Stimulated activated naive CD8-positive, alpha-beta T cell treated with anti-CD3 and anti-CD28 coated beads, Interleukin-15, Interleukin-2, amounts not matched to agents 100 ng/mL and 50 ng/mL, for 24 hours (primary cell): Measurements from ENCODE around the gene SKAP1.
A peak's percentile ranks its signal among the peaks of the same experiment; 100 is the strongest.
"Not testable (repeated sequence)": the region's sequence is repeated elsewhere in the genome, so short reads cannot be mapped to it uniquely, and the experiment has no call there.

Source experiments
- H3K27ac Mint-ChIP-seq: one replicate; pipeline ENCODE4 v1.8.0; 2021; ENCODE audit warnings: mild to moderate bottlenecking, mixed read lengths
- H3K27me3 Mint-ChIP-seq: one replicate; pipeline ENCODE4 v1.8.0; 2021; ENCODE audit warnings: mixed read lengths
- H3K36me3 Mint-ChIP-seq: one replicate; pipeline ENCODE4 v1.8.0; 2021; ENCODE audit warnings: low read depth, mixed read lengths
- H3K4me1 Mint-ChIP-seq: one replicate; pipeline ENCODE4 v1.8.0; 2021; ENCODE audit warnings: low read depth, mixed read lengths
- H3K4me3 Mint-ChIP-seq: one replicate; pipeline ENCODE4 v1.8.0; 2021; ENCODE audit warnings: mild to moderate bottlenecking, mixed read lengths
- H3K9me3 Mint-ChIP-seq: one replicate; pipeline ENCODE4 v1.8.0; 2021; ENCODE audit warnings: mixed read lengths

Gene SKAP1

DNA sequence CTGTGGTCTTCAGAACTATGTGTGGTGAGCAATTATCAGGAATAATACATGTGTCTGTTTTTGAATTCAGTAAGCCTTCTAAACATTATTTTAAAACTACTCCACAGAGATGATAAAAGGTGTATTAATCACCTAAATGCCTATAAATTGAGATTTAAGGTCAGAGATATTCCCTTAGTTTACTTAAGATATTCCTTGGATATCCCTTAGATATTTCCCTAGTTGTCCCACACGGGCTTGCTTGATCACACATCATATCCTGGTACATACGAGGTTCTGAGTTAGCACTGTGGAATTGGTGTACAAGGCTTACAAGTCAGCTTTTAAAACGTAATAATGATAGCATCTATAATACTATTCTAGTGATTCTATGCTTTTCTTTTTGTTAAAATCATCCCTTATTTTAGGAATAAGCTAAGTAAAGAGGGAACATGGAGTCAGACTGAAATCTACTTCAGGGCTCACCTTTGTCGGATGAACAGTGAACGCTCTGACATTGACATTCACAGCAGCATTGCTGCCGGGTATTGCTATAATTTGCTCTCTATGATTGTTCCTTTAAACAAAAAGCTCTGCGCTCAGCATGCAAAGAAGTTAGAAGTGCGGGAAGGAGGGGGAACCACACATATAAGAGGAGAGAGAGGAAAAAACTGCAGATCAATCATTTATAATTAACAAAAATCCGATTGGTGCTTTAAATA, 136.5 kb downstream of the SKAP1 start:
- Mint-ChIP-seq H3K9me3 (no peaks in the 10 kb centered on the region), H3K4me1 (peaks cover 47% of the 10 kb centered on the region), H3K27ac (peak overlapping the region; percentile 32), H3K27me3 (no peaks in the 10 kb centered on the region), H3K4me3 (no peak overlapping the region), H3K36me3 (peaks cover 4% of the 10 kb centered on the region)

DNA sequence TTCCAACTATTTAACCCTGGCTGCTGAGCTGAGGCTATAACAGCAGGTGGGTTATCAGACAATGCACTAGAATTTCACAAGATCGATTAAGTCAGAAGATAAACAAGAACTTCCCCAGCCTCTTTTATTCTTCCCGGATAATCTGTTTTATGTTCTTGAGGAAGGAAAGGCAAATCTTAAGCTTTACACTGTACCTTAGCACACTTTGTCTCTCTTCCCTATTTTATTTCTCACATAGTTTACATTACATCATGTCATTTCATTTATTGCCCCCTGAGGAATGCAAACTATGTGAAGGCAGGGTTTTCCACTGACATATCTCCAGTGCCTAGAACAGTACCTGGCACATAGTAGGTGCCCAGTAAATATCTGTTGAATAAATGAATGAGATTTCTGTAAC, 139.6 kb downstream of the SKAP1 start:
- H3K36me3 Mint-ChIP-seq = peaks cover 4% of the 10 kb centered on the region
- H3K4me3 Mint-ChIP-seq = no peak overlapping the region
- peaks cover 26% of the 10 kb centered on the region for H3K4me1 Mint-ChIP-seq
- no peaks in the 10 kb centered on the region for H3K27me3 Mint-ChIP-seq
- no peak overlapping the region for H3K27ac Mint-ChIP-seq
- no peaks in the 10 kb centered on the region for H3K9me3 Mint-ChIP-seq

GRCh38 chr17:48286917-48287316, 143.1 kb downstream of the SKAP1 start:
- not testable (repeated sequence) for H3K27ac Mint-ChIP-seq, H3K36me3 Mint-ChIP-seq, H3K4me3 Mint-ChIP-seq, H3K27me3 Mint-ChIP-seq, H3K9me3 Mint-ChIP-seq, H3K4me1 Mint-ChIP-seq

GRCh38 chr17:48285614-48286013, 144.4 kb downstream of the SKAP1 start:
- no peak overlapping the region for H3K4me3 Mint-ChIP-seq
- no peak overlapping the region for H3K27ac Mint-ChIP-seq
- peaks cover 3% of the 10 kb centered on the region for H3K4me1 Mint-ChIP-seq
- H3K9me3 Mint-ChIP-seq = no peaks in the 10 kb centered on the region
- no peaks in the 10 kb centered on the region for H3K36me3 Mint-ChIP-seq
- H3K27me3 Mint-ChIP-seq = no peaks in the 10 kb centered on the region

GRCh38 chr17:48283907-48284306, 146.1 kb downstream of the SKAP1 start:
- no peak overlapping the region for H3K4me3 Mint-ChIP-seq
- H3K9me3 Mint-ChIP-seq = no peaks in the 10 kb centered on the region
- H3K27me3 Mint-ChIP-seq = no peaks in the 10 kb centered on the region
- peaks cover 3% of the 10 kb centered on the region for H3K4me1 Mint-ChIP-seq
- H3K27ac Mint-ChIP-seq = no peak overlapping the region
- H3K36me3 Mint-ChIP-seq = peaks cover 6% of the 10 kb centered on the region

DNA sequence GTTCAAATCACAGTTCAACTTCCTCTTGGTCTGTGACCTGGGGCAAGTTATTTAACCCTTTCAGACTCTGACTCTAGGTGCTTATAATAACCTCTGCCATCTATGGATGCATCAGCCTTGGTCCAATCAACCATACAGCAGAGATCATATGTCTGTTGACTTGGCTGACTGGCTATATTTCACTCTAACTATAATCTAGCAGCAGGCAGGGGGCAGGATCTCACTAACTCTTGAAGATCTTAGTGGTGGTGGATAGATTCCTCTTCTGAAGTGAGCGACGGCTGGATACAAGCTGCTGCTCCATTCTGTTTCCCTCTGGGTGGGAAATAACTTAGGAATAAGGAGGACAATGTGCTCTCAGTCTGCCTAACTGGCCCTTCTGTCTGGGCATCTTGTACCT, 146.6 kb downstream of the SKAP1 start:
- H3K4me1 Mint-ChIP-seq = peaks cover 3% of the 10 kb centered on the region
- H3K9me3 Mint-ChIP-seq = no peaks in the 10 kb centered on the region
- H3K27me3 Mint-ChIP-seq = no peaks in the 10 kb centered on the region
- no peak overlapping the region for H3K27ac Mint-ChIP-seq
- H3K4me3 Mint-ChIP-seq = no peak overlapping the region
- peaks cover 11% of the 10 kb centered on the region for H3K36me3 Mint-ChIP-seq

- no peaks in the 10 kb centered on the region for H3K9me3 Mint-ChIP-seq
- H3K4me1 Mint-ChIP-seq = peaks cover 3% of the 10 kb centered on the region
- no peak overlapping the region for H3K4me3 Mint-ChIP-seq
- H3K27ac Mint-ChIP-seq = no peak overlapping the region
- no peaks in the 10 kb centered on the region for H3K27me3 Mint-ChIP-seq
- peaks cover 19% of the 10 kb centered on the region for H3K36me3 Mint-ChIP-seq
Measured at GRCh38 chr17:48282303-48282702, 147.7 kb downstream of the SKAP1 start.

- H3K27me3 Mint-ChIP-seq = no peaks in the 10 kb centered on the region
- H3K27ac Mint-ChIP-seq = no peak overlapping the region
- H3K9me3 Mint-ChIP-seq = no peaks in the 10 kb centered on the region
- H3K36me3 Mint-ChIP-seq = peaks cover 34% of the 10 kb centered on the region
- no peak overlapping the region for H3K4me3 Mint-ChIP-seq
- H3K4me1 Mint-ChIP-seq = peaks cover 14% of the 10 kb centered on the region
Measured at GRCh38 chr17:48278760-48279491, 151.1 kb downstream of the SKAP1 start.

DNA sequence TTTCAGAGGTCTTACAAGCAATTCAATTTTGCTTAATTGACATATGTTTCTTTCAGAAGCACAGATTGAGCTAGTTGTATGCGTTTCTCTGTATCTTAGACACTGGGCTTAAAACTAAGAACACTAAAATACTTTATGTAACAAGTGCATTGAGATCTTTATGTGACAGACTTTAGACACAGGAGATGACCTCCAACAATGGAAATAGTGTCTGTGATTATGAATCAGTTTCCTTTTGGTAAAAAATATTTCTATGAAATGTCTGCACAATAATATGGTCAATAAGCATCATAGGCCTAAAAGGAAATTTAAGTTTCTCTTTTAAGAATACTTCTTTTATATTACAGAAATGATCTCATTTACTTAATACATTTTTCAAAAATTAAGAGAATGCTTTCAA, 153.2 kb downstream of the SKAP1 start:
- H3K36me3 Mint-ChIP-seq = peaks cover 34% of the 10 kb centered on the region
- no peaks in the 10 kb centered on the region for H3K27me3 Mint-ChIP-seq
- peak overlapping the region; percentile 57 for H3K27ac Mint-ChIP-seq
- H3K4me1 Mint-ChIP-seq = peaks cover 14% of the 10 kb centered on the region
- no peaks in the 10 kb centered on the region for H3K9me3 Mint-ChIP-seq
- H3K4me3 Mint-ChIP-seq = no peak overlapping the region

DNA sequence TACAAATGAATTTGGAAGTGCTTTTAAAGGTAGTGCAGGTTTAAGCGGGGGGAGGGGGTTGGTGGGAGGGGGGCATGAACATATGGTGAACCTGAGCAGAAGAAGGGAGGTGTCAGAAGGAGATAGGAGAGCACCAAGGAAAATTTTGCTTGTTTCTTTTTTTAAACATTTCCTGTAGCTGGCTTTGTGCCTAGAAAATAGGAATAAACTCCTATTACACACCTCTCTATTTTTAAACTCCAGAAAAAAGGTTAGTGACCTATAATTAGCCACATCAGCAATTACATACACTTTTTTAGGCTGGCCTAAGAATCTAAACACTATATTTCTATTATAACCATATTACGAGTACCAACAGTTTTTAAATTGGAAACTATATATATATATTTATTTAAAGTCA, 159.1 kb downstream of the SKAP1 start:
- peaks cover 10% of the 10 kb centered on the region for H3K4me1 Mint-ChIP-seq
- H3K36me3 Mint-ChIP-seq = peaks cover 12% of the 10 kb centered on the region
- H3K9me3 Mint-ChIP-seq = no peaks in the 10 kb centered on the region
- no peaks in the 10 kb centered on the region for H3K27me3 Mint-ChIP-seq
- no peak overlapping the region for H3K27ac Mint-ChIP-seq
- no peak overlapping the region for H3K4me3 Mint-ChIP-seq

DNA sequence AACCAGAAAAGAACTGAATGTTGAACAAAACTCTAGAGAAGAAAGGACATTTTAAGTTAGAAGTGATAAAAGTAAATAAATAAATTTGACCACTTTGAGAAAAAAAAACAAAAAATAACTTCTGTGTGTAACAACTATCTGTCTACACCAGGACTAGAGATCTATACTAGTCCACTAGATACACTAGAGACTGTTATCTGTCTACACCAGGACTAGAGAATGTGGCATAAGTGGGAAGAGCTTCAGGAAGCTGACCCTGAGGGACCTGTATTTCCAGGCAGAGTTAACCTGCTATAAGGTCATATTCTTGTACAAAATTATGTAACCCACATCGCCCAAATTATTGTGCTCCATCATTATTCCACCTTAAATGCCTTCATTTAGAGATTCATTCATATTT, 160.8 kb downstream of the SKAP1 start:
- Mint-ChIP-seq H3K27me3 (no peaks in the 10 kb centered on the region), H3K27ac (no peak overlapping the region), H3K4me1 (peaks cover 26% of the 10 kb centered on the region)

GRCh38 chr17:48263731-48264035, 166.3 kb downstream of the SKAP1 start:
- no peak overlapping the region for H3K4me3 Mint-ChIP-seq
- peaks cover 26% of the 10 kb centered on the region for H3K4me1 Mint-ChIP-seq

More for the DNA sequence above, 160.8 kb downstream of the SKAP1 start:
- no peak overlapping the region for H3K4me3 Mint-ChIP-seq
- no peaks in the 10 kb centered on the region for H3K36me3 Mint-ChIP-seq
- H3K9me3 Mint-ChIP-seq = no peaks in the 10 kb centered on the region

DNA sequence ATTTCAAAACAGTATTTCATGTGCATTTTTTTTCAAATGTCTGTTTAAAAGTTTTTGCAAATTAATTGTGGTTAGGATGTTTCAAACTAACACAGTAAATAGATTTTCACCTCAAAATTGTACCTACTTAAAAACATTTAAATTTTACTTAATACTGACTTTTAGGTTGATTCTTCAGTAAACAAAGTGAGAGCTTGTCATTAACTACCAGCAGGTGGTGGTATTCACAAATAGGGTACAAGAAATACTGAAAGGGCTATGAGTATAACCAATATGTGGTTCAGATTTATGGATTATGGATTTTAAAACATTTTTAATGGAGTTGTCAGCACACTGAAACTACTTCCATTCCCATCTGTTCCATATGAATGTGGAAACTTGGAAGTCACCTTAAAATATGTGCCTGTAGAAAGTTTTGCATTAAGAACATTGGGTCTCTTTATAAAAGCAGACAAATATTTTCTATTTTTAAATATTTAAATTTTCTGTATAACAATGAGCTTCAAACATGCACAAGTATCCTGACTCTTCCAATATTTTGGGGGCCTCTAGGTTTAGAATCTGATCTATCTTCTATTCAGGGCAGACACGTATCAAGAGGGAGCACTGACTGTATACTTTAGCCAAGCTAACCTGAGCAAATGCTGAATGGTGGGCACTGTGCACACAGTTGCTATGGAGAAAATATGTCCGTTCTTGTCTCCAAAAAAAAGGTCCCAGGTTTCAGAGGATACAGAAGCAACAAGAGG, 166.9 kb downstream of the SKAP1 start:
- no peak overlapping the region for H3K4me3 Mint-ChIP-seq
- peaks cover 11% of the 10 kb centered on the region for H3K36me3 Mint-ChIP-seq
- no peaks in the 10 kb centered on the region for H3K27me3 Mint-ChIP-seq
- H3K4me1 Mint-ChIP-seq = peaks cover 26% of the 10 kb centered on the region
- H3K27ac Mint-ChIP-seq = no peak overlapping the region
- no peaks in the 10 kb centered on the region for H3K9me3 Mint-ChIP-seq

More at GRCh38 chr17:48263731-48264035, 166.3 kb downstream of the SKAP1 start:
- peaks cover 11% of the 10 kb centered on the region for H3K36me3 Mint-ChIP-seq
- H3K27ac Mint-ChIP-seq = no peak overlapping the region
- H3K9me3 Mint-ChIP-seq = no peaks in the 10 kb centered on the region
- H3K27me3 Mint-ChIP-seq = no peaks in the 10 kb centered on the region

DNA sequence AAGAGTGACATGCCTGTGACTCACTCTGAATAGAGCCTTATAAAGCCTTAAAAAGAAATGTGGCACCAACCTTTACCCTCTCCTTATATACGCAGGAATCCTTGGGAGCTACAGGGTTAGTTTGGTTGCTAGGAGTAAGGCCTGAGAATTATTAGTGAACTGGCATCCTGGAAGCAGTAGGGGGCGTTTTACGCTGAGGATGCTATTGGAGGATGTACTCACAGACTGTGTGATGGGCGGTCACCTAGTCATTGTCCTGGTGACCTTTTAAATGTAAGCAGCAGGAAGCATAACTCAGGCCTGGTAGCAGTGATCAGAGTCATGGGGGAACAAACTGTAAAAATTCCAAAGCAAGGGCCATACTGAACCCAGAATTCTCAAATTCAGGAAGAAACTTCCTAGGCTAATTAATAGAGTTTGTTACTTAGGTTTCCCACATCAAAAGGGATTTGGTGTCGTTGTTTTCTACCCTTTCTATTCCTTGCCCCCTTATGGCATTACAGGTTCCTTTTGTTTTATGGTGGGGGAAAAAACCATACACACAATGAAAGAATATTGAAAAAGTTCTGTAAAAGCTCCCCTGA, 168.6 kb downstream of the SKAP1 start:
- Mint-ChIP-seq H3K27me3 (no peaks in the 10 kb centered on the region), H3K27ac (no peak overlapping the region), H3K9me3 (no peaks in the 10 kb centered on the region), H3K4me1 (peaks cover 22% of the 10 kb centered on the region), H3K4me3 (no peak overlapping the region), H3K36me3 (peaks cover 17% of the 10 kb centered on the region)

DNA sequence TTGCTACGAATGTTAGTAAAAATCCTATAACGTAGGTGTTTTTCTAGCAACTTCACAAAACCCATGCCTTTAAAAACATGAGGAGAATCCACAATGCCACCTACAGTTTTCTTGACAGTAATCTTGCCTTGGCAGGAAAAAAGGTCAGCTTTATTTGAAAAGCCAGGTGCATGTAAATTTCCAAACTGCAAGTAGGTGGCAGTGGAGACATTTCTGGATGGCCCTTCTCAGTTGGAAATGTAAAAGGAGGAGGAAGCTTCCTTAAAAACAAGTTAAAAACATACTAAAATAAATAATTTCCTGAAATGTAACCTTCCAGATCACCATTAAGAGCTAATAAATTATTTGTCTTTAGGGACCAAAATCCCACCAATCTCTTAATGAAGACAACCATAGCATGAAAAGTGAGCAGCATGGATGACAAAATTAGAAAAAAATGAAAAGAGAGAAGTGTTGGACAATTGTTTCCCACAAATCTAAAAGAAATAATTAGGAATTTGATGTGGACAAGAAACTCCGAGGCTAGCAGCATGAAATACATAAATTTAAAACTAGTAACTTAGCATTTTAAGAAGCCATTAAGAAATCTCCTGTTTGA, 170.2 kb downstream of the SKAP1 start:
- no peaks in the 10 kb centered on the region for H3K9me3 Mint-ChIP-seq
- H3K36me3 Mint-ChIP-seq = peaks cover 17% of the 10 kb centered on the region
- H3K4me1 Mint-ChIP-seq = peaks cover 6% of the 10 kb centered on the region
- H3K27ac Mint-ChIP-seq = no peak overlapping the region
- H3K4me3 Mint-ChIP-seq = no peak overlapping the region
- H3K27me3 Mint-ChIP-seq = no peaks in the 10 kb centered on the region
